Prostate gland (tissue), 2 donors: ENCODE measurements around the gene TFG.

Experiments used
- CTCF ChIP-seq, 4 experiments: fragments of 200-600 bp in 2 of 4; fragments of 450-650 bp in 2 of 4; sonication (generic) in 2 of 4; IDR thresholded peaks; 1 replicate in 3 of 4; 2 replicates in 1 of 4; pipeline ENCODE4 v1.5.1; 2016 to 2019; ENCODE audit warnings: antibody characterized with exemption in 4 of 4, mild to moderate bottlenecking in 2 of 4, moderate library complexity in 2 of 4
- POLR2A ChIP-seq: fragments of 450-650 bp; IDR thresholded peaks from one replicate; pipeline ENCODE4 v1.6.1; 2016; ENCODE audit warnings: antibody characterized with exemption, mild to moderate bottlenecking

- no peak for TF ChIP-seq POLR2A
- TF ChIP-seq CTCF (IDR thresholded peaks at IDR 0.05), result no peak
These were observed 11.1 kb downstream of the TFG start for GRCh38 chr3:100720426-100720825.
